NCI-H128 (cell line): ENCODE measurements around the gene TMEM266.

Experiments used
- DNase-seq: peaks from one replicate; lab custom pipeline; 2025; ENCODE audit not compliant: unreplicated experiment; lab: John Stamatoyannopoulos, UW

The TMEM266 gene

DNA sequence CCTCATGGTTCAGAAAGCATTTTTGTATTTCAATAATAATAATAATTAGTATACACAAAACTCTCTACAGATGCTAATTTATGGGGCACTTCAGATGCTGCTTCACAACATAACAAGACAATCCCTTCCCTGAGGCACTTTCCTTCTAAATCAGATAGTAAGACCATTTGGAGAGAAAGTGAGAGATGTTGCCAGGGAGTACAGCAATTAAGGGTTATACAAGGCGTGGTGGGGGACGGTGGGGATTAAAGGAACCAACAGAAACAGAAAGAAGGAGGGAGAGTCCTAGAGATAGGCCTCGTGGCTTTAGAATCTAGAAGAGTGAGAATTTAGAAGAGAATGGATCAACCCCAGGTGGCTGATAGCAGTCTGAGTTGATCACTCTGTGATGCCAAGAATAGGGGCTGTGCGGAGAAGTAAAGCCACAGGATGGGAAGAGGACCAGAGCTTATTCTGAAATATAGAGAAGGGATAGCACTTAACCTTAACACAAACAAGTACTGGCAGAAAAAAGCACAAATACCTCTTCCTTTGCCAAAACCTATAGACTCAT, 174.6 kb downstream of the TMEM266 start:
- no peak for DNase-seq

DNA sequence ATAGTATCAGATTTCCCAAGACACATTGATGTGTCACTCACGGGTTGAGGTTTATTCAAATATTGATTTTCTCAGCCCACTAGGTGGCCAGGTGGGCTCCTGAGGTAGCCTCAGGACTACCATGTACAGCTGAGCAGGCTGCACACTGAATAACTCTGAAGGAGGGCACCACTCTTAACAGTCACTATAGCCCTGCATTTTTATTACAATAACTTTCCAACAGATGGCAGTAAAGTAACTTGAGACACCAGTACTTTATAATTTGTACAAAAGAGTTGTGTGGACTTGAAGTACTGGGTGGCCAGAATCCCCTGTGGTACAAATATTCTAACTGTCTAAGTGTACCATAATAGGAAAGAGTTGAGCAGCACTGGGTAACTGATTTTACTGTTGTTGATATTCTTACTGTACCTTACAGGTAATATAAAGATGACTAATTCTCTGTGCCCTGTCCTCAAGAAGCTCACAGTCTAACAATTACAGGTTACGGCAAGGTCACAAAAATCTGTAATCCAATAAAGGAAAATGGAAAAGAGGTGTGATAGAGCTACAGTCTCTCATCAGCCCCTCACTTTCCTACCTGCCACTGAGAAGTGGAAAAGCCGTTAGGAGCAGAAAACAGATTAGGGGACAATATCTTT, 175.5 kb downstream of the TMEM266 start:
- DNase-seq: no peak

DNA sequence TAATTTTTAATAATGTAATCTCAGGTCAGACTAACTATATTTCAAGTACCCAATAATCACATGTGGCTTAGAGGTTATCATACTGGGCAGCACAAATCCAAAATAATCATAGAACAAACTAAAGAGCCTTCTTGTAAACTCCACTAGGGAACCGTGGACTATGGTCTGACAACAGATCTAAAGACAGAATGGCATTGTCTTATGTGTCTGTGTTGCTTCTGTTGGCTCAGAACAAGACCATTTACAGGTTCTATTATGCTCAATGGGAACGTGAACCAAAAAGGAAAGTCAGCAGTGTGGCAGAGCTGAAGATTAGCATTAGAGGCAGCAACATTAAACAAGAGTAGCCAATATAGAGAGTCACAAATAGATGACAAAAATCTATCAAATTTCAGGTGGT, 176.6 kb downstream of the TMEM266 start:
- DNase-seq: no peak

DNA sequence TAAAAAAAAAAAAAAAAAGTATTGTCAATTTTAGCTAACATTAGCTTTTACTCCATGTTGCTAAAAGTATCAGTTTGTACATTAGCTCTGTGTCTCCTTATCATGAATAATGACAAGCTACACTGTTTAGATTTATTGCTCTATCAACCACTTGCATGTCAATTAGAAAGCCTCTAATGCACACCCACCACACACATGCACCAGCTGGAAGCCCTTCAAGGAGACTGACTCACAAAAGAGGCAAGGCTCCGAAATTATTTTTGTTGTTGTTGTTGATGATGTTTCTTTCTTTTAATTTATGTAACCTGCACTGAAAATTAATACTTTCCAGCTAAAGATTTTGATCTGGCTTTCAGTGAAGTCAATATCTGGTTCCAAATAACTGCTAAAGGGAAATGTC, 180.0 kb downstream of the TMEM266 start:
- no peak for DNase-seq

DNA sequence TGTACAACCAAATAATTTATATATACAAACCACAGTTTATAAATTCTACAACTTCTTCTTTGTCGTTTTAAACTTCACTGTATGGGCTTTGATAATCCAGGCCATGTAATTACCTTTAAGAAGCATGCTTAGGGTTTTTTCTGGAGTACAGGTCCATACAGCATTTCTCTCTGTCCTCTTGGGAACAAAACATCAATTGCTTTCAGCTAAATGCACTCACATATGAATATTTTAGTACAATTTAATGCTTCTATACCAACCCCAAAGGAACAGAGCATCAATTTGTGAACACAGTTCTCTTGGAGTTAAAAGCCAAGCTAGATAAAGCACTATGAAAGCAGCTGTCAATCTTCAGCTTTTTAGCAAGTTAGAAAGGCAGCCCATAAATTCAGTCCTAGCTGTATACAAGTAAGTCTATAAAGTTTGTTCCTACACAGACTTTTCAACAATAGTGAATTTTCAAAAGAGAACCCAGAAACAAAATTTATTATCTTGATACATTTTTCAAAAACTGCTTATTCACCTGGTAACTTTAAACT, 185.4 kb downstream of the TMEM266 start:
- no peak for DNase-seq

DNA sequence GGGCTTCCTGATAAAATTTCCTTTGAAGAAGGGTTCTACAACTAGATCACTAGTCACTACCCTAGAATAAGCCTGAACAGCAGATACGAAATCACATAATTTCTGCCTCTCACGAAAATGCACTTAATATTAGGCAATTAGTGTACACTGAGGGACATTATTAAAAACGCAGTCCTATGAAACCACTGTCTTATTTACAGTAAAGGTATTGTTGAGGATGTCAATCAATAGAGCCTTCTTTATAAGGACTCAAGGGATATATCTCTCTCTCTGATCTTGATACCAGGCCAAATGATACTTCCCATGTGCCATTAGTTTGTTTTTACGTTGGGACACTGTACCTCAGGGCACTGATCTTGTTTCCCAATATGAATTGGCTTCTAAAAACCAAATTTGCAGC, 191.9 kb downstream of the TMEM266 start:
- DNase-seq: no peak

DNA sequence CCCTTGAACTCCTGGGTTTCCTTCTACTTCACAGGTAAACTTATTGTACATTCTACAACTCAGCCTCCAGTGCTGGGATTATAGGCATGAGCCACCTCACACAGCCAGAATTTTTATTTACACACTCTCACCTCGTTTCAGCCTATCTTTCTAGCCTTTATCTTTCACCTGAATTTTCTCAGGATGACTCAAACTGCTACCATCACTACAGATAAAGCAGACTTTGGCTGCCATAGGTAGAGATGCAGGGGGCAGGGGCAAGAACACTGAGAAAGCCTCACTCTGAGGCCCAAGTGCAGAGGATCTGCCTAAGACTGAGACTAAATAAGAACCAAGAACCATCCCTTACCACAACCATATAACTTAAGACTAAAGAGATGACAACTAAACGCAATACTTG, 192.5 kb downstream of the TMEM266 start:
- no peak for DNase-seq

DNA sequence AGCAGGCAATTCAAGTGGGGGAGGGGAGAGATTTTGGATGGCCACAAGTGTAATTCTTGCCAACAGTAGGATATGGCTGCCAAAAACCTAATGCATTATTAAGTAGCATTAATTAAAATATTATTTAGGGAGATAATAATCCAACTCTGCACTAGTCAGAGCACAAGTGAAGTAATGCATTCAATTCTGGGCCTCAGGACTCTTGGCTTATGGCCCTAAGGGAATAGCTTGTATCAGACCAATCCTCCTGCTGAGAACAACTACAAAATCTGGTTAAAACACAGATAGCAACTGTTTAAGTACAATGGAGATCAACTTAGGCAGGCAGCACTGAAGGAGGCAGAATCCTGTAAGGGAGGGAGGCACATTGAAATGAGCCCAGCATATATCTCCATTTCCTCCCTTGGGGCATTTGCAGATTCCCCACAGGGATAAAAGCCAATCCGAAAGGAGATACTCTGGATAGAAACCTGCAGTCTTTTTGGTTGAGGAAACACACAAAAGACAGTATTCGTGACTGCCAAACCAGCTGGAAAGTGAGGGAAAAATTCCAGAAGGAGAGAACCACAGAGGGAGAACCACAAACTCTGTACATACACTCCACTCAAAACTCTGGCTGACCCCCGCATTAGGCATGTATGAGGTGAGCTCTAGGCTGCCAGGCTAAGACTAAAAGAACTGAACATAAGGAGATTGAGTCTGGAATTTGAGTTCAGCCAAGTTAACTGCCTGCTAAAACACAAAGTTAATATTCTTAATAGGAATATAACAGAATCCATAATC, 194.1 kb downstream of the TMEM266 start:
- DNase-seq: no peak
